Testis (tissue), 3 donors: Measurements from ENCODE around the gene HDHD5. TPM values are rescaled to one million over a fixed set of nuclear protein-coding genes. Genes with fewer than 3 reads are reported as not detected.

ENCODE experiments used
- DNase-seq: peaks from one replicate; pipeline ENCODE4 v3.0.0-alpha.2; 2019
- H3K27ac ChIP-seq, 2 donors: fragments of 200-600 bp; sonication (generic); one replicate each; pipeline ENCODE4 v1.5.1; 2019
- H3K27me3 ChIP-seq: fragments of 200-600 bp; sonication (generic); one replicate; pipeline ENCODE4 v1.5.1; 2019
- H3K36me3 ChIP-seq: fragments of 200-600 bp; sonication (generic); one replicate; pipeline ENCODE4 v1.5.1; 2017; ENCODE audit warnings: low read depth; ENCODE audit errors: missing control alignments
- H3K4me1 ChIP-seq: fragments of 200-600 bp; sonication (generic); one replicate; pipeline ENCODE4 v1.5.1; 2019
- H3K4me3 ChIP-seq, 2 donors: fragments of 200-600 bp; sonication (generic); one replicate each; pipeline ENCODE4 v1.5.1; 2017 to 2019
- H3K9me3 ChIP-seq: fragments of 200-600 bp; sonication (generic); one replicate; pipeline ENCODE4 v1.5.1; 2017
- CTCF ChIP-seq, 3 experiments: fragments of 450-650 bp in 2 of 3; fragments of 200-600 bp in 1 of 3; sonication (generic) in 1 of 3; IDR thresholded peaks; one replicate each; pipeline ENCODE4 v1.5.1; 2016 to 2019; ENCODE audit warnings: antibody characterized with exemption in 3 of 3, mild to moderate bottlenecking in 2 of 3, moderate library complexity in 1 of 3
- intact Hi-C: fragments of 100-400 bp; cut with DNase I; formaldehyde crosslinking; loops from one replicate; pipeline ENCODE4 v1.15.1; 2023; ENCODE audit warnings: low total_unique reads
- polyA plus RNA-seq: library from polyadenylated mRNA; stranded (reverse); fragments of 350-450 nt; fragmentation: Illumina TruSeq; extraction: RNeasy Lipid Tissue Mini Kit (QIAGEN cat#74804); gene quantifications from one replicate; pipeline ENCODE4 v1.2.3, GENCODE V29; 2014; ENCODE audit warnings: low read depth, low replicate concordance; ENCODE audit not compliant: insufficient read depth
- total RNA-seq, 2 donors: library from RNA; depleted of rRNA; stranded (reverse); fragments of >200 nt; gene quantifications; one replicate each; pipeline ENCODE4 v1.2.3, GENCODE V29; 2016

The HDHD5 gene
- total and polyA plus RNA-seq, 3 donors from 2014 or later = 34.0 to 46.3 (median 41.5) TPM

- Histone ChIP-seq H3K27ac (no peak overlapping the region), H3K36me3 (no peaks in the 10 kb centered on the region), H3K4me3 (no peak overlapping the region), H3K4me1 (peaks cover 7% of the 10 kb centered on the region), H3K9me3 (no peaks in the 10 kb centered on the region), H3K27me3 (no peaks in the 10 kb centered on the region)
- no peak for DNase-seq
- TF ChIP-seq CTCF (IDR thresholded peaks at IDR 0.05) = no peak
- intact Hi-C loops = no loop called here
Measured at GRCh38 chr22:17090550-17090949, 68.5 kb downstream of the HDHD5 start.

Other genes with a start within 250 kb of the HDHD5 start
- 10 to 100 TPM in 1 of 2 donors, 1 to 10 TPM in 1; 8.5 to 10.2 TPM for gene GAB4, start 151.1 kb downstream of the HDHD5 start, total RNA-seq
- 10.4 TPM for gene GAB4, start 151.1 kb downstream of the HDHD5 start, polyA plus RNA-seq
- 10 to 100 TPM in 1 of 2 donors, 1 to 10 TPM in 1; 8.3 to 12.8 TPM for gene IL17RA, start 74.3 kb downstream of the HDHD5 start, total RNA-seq
- gene IL17RA, start 74.3 kb downstream of the HDHD5 start, polyA plus RNA-seq = 6.8 TPM
- gene TMEM121B, start 37.9 kb downstream of the HDHD5 start, total RNA-seq = 1 to 10 TPM; 2.9 to 3.3 TPM
- 2.2 TPM for gene TMEM121B, start 37.9 kb downstream of the HDHD5 start, polyA plus RNA-seq
- gene ADA2, start 60.2 kb upstream of the HDHD5 start, total RNA-seq = 10 to 100 TPM; 36.9 to 42.9 TPM
- gene ADA2, start 60.2 kb upstream of the HDHD5 start, polyA plus RNA-seq = 38.0 TPM
- gene CECR2, start 210.2 kb upstream of the HDHD5 start, total RNA-seq = 10 to 100 TPM; 16.8 to 18.7 TPM
- gene CECR2, start 210.2 kb upstream of the HDHD5 start, polyA plus RNA-seq = 7.1 TPM